Pancreas (tissue), 10 donors: ENCODE results near the gene DDX10. TPM values are rescaled to one million over a fixed set of nuclear protein-coding genes. Genes with fewer than 3 reads are reported as not detected.

Source experiments
- ATAC-seq, 4 donors: fragments of 200-7000 bp; cut with Tn5 transposase; one replicate each; pipeline versions ENCODE4 v1.8.0 to v1.9.1; 2020; ENCODE audit warnings: mild to moderate bottlenecking in 4 of 4, moderate library complexity in 4 of 4
- DNase-seq, 6 donors: peaks; one replicate each; pipeline ENCODE4 v3.0.0-alpha.2; 2020
- FAIRE-seq: peaks from 2 replicates; lab custom pipeline; 2012; peaks lifted over from hg19 to GRCh38; lab: Jason Lieb, UNC
- H3K27ac ChIP-seq, 4 donors: fragments of 200-600 bp; sonication (generic); 1 replicate in 3 of 4; 2 replicates in 1 of 4; pipeline versions ENCODE4 v1.5.0 to v1.8.0; 2020
- H3K27me3 ChIP-seq, 4 donors: fragments of 200-600 bp; one replicate each; pipeline ENCODE4 v1.8.0; 2021
- H3K36me3 ChIP-seq, 3 donors: fragments of 200-600 bp; sonication (generic) in 1 of 3; one replicate each; pipeline versions ENCODE4 v1.5.0 to v1.8.0; 2020 to 2021
- H3K4me1 ChIP-seq, 3 donors: fragments of 200-600 bp; one replicate each; pipeline ENCODE4 v1.8.0; 2021
- H3K4me3 ChIP-seq, 4 donors: fragments of 200-600 bp; sonication (generic) in 2 of 4; one replicate each; pipeline versions ENCODE4 v1.5.0 to v1.8.0; 2020 to 2021
- H3K9me3 ChIP-seq, 4 donors: fragments of 200-600 bp; one replicate each; pipeline ENCODE4 v1.8.0; 2021
- WGBS, 2 donors: extraction: QIAGEN DNeasy Blood & Tissue Kit; methylation state at CpG; one replicate each; pipeline ENCODE4 v1.1.7; 2013; 5-methylcytosine and 5-hydroxymethylcytosine counted together
- intact Hi-C, 3 donors: fragments of 100-400 bp; cut with DNase I; formaldehyde crosslinking; loops; one replicate each; pipeline versions ENCODE4 v1.11.1 to v1.14.2; 2022
- polyA plus RNA-seq, 2 donors: library from polyadenylated mRNA; stranded (reverse); fragments of 200-250 nt; gene quantifications; one replicate each; pipeline ENCODE4 v1.2.3, GENCODE V29; 2013
- total RNA-seq, 6 donors: library from RNA; stranded (reverse); fragmentation: NEBNext Ultra II Directional in 4 of 6; extraction: Animal tissue kit (Norgen Biotek cat#: 25700) in 4 of 6; gene quantifications; one replicate each; pipeline versions ENCODE4 v1.2.1 to v1.2.4, GENCODE V29; 2021 to 2023
- TF ChIP-seq, protein P1 (sequence below), 4 donors: fragments of 200-600 bp; sonication (generic) in 3 of 4; IDR thresholded peaks; one replicate each; pipeline versions ENCODE4 v1.5.0 to v1.8.0; 2021; ENCODE audit warnings: antibody characterized with exemption in 4 of 4
- donor health status: healthy with polysubstance abuse.
- donor health status: DM: no; HTN: no; CAD: no; lungs with moderate emphysema.
- donor health status: DM: no; HTN: no; CAD: no.
- donor health status: control.
- donor health status: control.
- donor health status: Bipolar disorder and iron deficiency.
- donor health status: DM: yes; HTN: yes; CAD: no.
- donor health status: DM: no; HTN: no; CAD: no.
- donor health status: DM: no; HTN: no; CAD: no.
- donor health status: DM: yes; HTN: yes; CAD: no.

DDX10 gene
- total and polyA plus RNA-seq, 8 donors, result 10.9 to 18.4 (median 16.5) TPM

GRCh38 chr11:108693852-108694251 is 29.0 kb downstream of the DDX10 start:
- intact Hi-C loops, result no loop called here
- Histone ChIP-seq H3K9me3 (no peaks in the 10 kb centered on the region), H3K4me3 (no peak overlapping the region), H3K4me1 (no peaks in the 10 kb centered on the region), H3K27me3 (no peaks in the 10 kb centered on the region), H3K36me3 (peaks cover 0 to 17% (median 0%) of the 10 kb centered on the region in 3 donors), H3K27ac (no peak overlapping the region)
- ATAC-seq (no peak), FAIRE-seq (no peak), DNase-seq (no peak)
- 96 to 97% methylated on average over 2 of the region's 2 CpGs for WGBS, 2 donors
- TF ChIP-seq, protein P1, sequence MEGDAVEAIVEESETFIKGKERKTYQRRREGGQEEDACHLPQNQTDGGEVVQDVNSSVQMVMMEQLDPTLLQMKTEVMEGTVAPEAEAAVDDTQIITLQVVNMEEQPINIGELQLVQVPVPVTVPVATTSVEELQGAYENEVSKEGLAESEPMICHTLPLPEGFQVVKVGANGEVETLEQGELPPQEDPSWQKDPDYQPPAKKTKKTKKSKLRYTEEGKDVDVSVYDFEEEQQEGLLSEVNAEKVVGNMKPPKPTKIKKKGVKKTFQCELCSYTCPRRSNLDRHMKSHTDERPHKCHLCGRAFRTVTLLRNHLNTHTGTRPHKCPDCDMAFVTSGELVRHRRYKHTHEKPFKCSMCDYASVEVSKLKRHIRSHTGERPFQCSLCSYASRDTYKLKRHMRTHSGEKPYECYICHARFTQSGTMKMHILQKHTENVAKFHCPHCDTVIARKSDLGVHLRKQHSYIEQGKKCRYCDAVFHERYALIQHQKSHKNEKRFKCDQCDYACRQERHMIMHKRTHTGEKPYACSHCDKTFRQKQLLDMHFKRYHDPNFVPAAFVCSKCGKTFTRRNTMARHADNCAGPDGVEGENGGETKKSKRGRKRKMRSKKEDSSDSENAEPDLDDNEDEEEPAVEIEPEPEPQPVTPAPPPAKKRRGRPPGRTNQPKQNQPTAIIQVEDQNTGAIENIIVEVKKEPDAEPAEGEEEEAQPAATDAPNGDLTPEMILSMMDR (IDR thresholded peaks at IDR 0.05), result no peak

DNA sequence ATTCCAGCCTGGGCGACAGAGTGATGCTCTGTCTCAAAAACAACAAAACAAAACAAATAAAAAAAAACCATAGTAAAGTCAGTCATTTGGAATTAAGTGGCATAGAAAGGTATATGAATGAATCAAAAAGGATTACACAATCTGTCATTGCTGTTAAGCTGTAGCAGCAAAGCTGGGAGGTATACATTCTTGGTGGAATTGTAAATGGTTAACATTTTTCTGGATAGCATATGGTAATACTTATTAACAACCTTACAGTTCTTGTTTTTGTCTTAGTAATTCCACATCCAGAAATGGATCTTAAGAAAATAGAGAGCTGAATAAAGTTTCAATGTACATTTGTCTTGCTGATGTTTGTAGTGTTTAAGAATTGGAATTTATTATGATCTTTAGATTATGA is 30.0 kb downstream of the DDX10 start:
- intact Hi-C loops, result no loop called here
- no peak for FAIRE-seq
- H3K9me3 ChIP-seq, result no peaks in the 10 kb centered on the region

GRCh38 chr11:108697872-108698473 is 33.1 kb downstream of the DDX10 start:
- WGBS, 2 donors, result 58 to 63% methylated on average over 3 of the region's 3 CpGs
- Histone ChIP-seq H3K9me3 (no peaks in the 10 kb centered on the region), H3K27me3 (no peaks in the 10 kb centered on the region), H3K27ac (no peak overlapping the region), H3K4me3 (no peak overlapping the region), H3K4me1 (no peaks in the 10 kb centered on the region), H3K36me3 (peaks cover 0 to 15% (median 0%) of the 10 kb centered on the region in 3 donors)
- FAIRE-seq (no peak), ATAC-seq (peak; percentile 80 to 93 (median 88)), DNase-seq (peak in 3 of 6 donors; percentile 19 to 47 (median 22))
- intact Hi-C loops, result no loop called here
- TF ChIP-seq, protein P1 (IDR thresholded peaks at IDR 0.05), result peak in 3 of 4 donors; percentile 64 to 73 (median 68)

More for the DNA sequence above, 30.0 kb downstream of the DDX10 start:
- DNase-seq (no peak), ATAC-seq (no peak)
- Histone ChIP-seq H3K27me3 (no peaks in the 10 kb centered on the region), H3K36me3 (peaks cover 0 to 15% (median 0%) of the 10 kb centered on the region in 3 donors), H3K27ac (no peak overlapping the region), H3K4me1 (no peaks in the 10 kb centered on the region), H3K4me3 (no peak overlapping the region)
- TF ChIP-seq, protein P1 (IDR thresholded peaks at IDR 0.05), result no peak
- 90 to 100% methylated on average over 1 of the region's 1 CpG for WGBS, 2 donors

DNA sequence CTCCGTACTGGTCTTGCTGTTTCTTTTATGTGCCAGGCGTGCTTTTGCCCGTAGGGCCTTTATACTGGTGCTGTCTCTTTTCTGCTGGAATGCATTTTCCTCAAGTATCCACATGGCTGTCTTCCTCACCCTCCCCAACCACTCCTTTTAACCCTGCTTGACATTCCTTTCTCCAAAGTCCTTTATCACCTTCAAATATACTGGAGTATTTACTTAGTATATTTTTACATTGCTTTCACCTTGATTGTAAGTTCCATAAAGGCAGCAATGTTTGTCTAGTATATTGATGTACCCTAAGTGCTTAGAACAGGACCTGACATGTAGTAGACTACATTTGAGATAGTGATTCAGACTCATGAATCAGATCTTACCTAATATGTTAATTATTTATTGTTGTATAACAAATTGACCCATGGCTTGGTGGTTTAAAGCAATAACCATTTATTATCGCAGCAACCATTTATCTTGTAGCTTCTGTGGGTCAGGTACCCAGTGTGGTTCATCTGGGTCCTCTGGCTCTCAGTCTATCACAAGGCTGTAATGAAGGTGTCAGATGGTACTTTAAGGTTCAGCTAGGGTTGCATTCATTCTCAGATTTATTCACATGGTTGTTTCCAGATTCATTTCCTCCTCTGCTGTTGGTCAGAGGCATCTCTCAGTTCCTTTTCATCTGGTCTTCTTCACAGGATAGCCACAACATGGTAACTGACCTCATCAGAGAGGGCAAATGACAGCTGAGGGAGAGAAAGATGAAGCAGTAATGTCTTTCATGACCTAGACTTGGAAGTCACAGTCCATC is 34.2 kb downstream of the DDX10 start:
- TF ChIP-seq, protein P1 (IDR thresholded peaks at IDR 0.05), result no peak
- H3K27ac ChIP-seq, result no peak overlapping the region
- no peak overlapping the region for H3K4me3 ChIP-seq
- H3K36me3 ChIP-seq, result peaks cover 0 to 10% (median 0%) of the 10 kb centered on the region in 3 donors
- intact Hi-C loops, result no loop called here
- H3K27me3 ChIP-seq, result no peaks in the 10 kb centered on the region
- no peaks in the 10 kb centered on the region for H3K4me1 ChIP-seq
- ATAC-seq (no peak), DNase-seq (no peak), FAIRE-seq (no peak)
- H3K9me3 ChIP-seq, result no peaks in the 10 kb centered on the region
- 80 to 83% methylated on average over 4 of the region's 4 CpGs for WGBS, 2 donors
